HepG2 (cell line): ENCODE measurements around the gene NOXO1. TPM values are rescaled to one million over a fixed set of nuclear protein-coding genes. Genes with fewer than 3 reads are reported as not detected.

Source experiments
- CBFB ChIP-seq: sonication (generic); formaldehyde crosslinking; IDR thresholded peaks from 2 replicates; pipeline ENCODE4 v1.4.0; 2020; ENCODE audit warnings: missing genetic modification reagents
- HMGA1 ChIP-seq: sonication (generic); formaldehyde crosslinking; conservative IDR thresholded peaks from 2 replicates; pipeline ENCODE4 v1.4.0; 2020; ENCODE audit warnings: missing genetic modification reagents
- HOXD1 ChIP-seq: sonication (generic); formaldehyde crosslinking; IDR thresholded peaks from 2 replicates; pipeline ENCODE4 v1.5.0; 2020; ENCODE audit warnings: missing genetic modification reagents
- MTF1 ChIP-seq: sonication (generic); formaldehyde crosslinking; IDR thresholded peaks from 2 replicates; pipeline ENCODE4 v1.5.0; 2020; ENCODE audit warnings: missing genetic modification reagents
- MXD4 ChIP-seq: IDR thresholded peaks from 2 replicates; pipeline ENCODE4 v1.6.1; 2016; ENCODE audit warnings: mild to moderate bottlenecking, missing biosample characterization, missing genetic modification reagents
- MZF1 ChIP-seq: sonication (generic); formaldehyde crosslinking; IDR thresholded peaks from 2 replicates; pipeline ENCODE4 v1.8.1; 2023; ENCODE audit warnings: mild to moderate bottlenecking, missing genetic modification reagents, borderline replicate concordance
- PHF21A ChIP-seq: sonication (generic); formaldehyde crosslinking; IDR thresholded peaks from 2 replicates; pipeline ENCODE4 v1.5.0; 2020; ENCODE audit warnings: mild to moderate bottlenecking, missing genetic modification reagents
- SMAD1 ChIP-seq: sonication (generic); formaldehyde crosslinking; IDR thresholded peaks from 2 replicates; pipeline ENCODE4 v1.4.0; 2020; ENCODE audit warnings: missing genetic modification reagents, low read depth, mild to moderate bottlenecking, borderline replicate concordance
- YEATS4 ChIP-seq: sonication (generic); formaldehyde crosslinking; IDR thresholded peaks from 2 replicates; pipeline ENCODE4 v1.4.0; 2020; ENCODE audit warnings: missing genetic modification reagents, borderline replicate concordance
- ZNF20 ChIP-seq: sonication (generic); formaldehyde crosslinking; IDR thresholded peaks from 2 replicates; pipeline ENCODE4 v1.4.0; 2020; ENCODE audit warnings: mild to moderate bottlenecking, moderate library complexity, missing genetic modification reagents
- ZNF256 ChIP-seq: sonication (generic); formaldehyde crosslinking; conservative IDR thresholded peaks from 2 replicates; pipeline ENCODE4 v1.4.0; 2020; ENCODE audit warnings: missing genetic modification reagents
- ZNF550 ChIP-seq: sonication (generic); formaldehyde crosslinking; IDR thresholded peaks from 2 replicates; pipeline ENCODE4 v1.4.0; 2020; ENCODE audit warnings: mild to moderate bottlenecking, missing genetic modification reagents, borderline replicate concordance
- ZNF572 ChIP-seq: sonication (generic); formaldehyde crosslinking; IDR thresholded peaks from 2 replicates; pipeline ENCODE4 v1.5.1; 2020; ENCODE audit warnings: mild to moderate bottlenecking, missing genetic modification reagents
- ZNF782 ChIP-seq: sonication (generic); formaldehyde crosslinking; IDR thresholded peaks from 2 replicates; pipeline ENCODE4 v1.4.0; 2020; ENCODE audit warnings: missing genetic modification reagents, mild to moderate bottlenecking, borderline replicate concordance
- ZNF878 ChIP-seq: sonication (generic); formaldehyde crosslinking; IDR thresholded peaks from 2 replicates; pipeline ENCODE4 v1.8.1; 2023; ENCODE audit warnings: mild to moderate bottlenecking, missing genetic modification reagents, moderate library complexity
- polyA plus RNA-seq, 8 experiments: library from polyadenylated mRNA; depleted of rRNA in 3 of 8; stranded (reverse) in 7 of 8; unstranded in 1 of 8; fragments of >200 nt; fragmentation: Illumina TruSeq in 4 of 8; extraction: Trizol in 4 of 8; gene quantifications; 2 replicates each; pipeline versions ENCODE4 v1.2.1 to v1.2.3, GENCODE V29; 2011 to 2016; ENCODE audit warnings: low read depth in 4 of 8, missing spikeins in 1 of 8, mixed read lengths in 1 of 8; ENCODE audit not compliant: insufficient read depth in 1 of 8
- total RNA-seq, 5 experiments: library from RNA; depleted of rRNA; stranded (reverse); fragments of >200 nt; fragmentation: Illumina TruSeq; extraction: Trizol; gene quantifications; 2 replicates each; pipeline ENCODE4 v1.2.3, GENCODE V29; 2016; ENCODE audit warnings: low read depth in 1 of 5
- TF ChIP-seq, protein P1 (sequence below): sonication (generic); formaldehyde crosslinking; IDR thresholded peaks from 2 replicates; pipeline ENCODE4 v1.8.1; 2023; ENCODE audit warnings: missing genetic modification reagents, inconsistent platforms, borderline replicate concordance
- TF ChIP-seq, protein P2 (sequence below): sonication (generic); formaldehyde crosslinking; IDR thresholded peaks from 2 replicates; pipeline ENCODE4 v1.4.0; 2020; ENCODE audit warnings: mild to moderate bottlenecking, missing genetic modification reagents
- TF ChIP-seq, protein P3 (sequence below): sonication (generic); formaldehyde crosslinking; IDR thresholded peaks from 2 replicates; pipeline ENCODE4 v1.4.0; 2020; ENCODE audit warnings: missing genetic modification reagents, mild to moderate bottlenecking, borderline replicate concordance
- TF ChIP-seq, protein P4 (sequence below): sonication (generic); formaldehyde crosslinking; IDR thresholded peaks from 2 replicates; pipeline ENCODE4 v1.4.0; 2020; ENCODE audit warnings: low read depth, missing genetic modification reagents
- TF ChIP-seq, protein P5 (sequence below): sonication (generic); formaldehyde crosslinking; IDR thresholded peaks from 2 replicates; pipeline ENCODE4 v1.4.0; 2020; ENCODE audit warnings: missing genetic modification reagents, borderline replicate concordance

NOXO1 gene
- total and polyA plus RNA-seq, 2 of the 13 experiments (the other 11 are each of a cell fraction or from before 2014, with no cell fraction given) = 0.69 to 1.4 TPM

DNA sequence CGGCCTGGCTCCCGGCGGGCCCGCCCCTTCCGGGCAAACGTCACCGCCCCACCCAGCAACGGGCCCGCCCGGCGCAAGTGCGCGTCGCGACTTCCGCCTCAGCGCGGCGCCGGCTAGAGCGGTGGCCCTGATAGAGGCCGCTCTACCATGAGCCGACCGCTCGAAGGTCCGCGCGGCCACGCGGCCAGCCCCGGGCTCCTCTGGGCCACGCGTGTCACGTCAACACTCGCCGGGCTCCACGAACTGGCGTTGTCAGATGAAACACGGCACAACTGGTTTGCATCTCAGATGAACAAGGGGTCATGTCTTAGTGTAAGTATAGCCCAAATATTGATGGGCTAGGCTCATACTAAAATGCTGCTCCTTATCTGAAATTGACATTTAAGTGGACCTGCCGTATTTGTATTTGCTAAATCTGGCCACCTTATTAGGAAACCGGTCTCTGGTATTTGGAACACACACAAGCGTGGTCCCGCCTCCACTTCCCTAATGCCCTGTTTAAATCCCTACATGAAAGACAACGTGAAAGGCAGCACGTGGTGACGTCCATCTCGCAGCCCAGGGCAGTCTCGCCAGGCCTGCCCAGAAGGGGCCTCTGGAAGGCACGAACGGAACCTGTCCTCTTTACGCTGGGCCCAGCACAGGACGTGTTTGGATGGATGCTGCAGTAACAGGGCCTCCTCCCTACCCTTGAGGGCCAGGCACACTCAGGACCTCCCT lies 28.7 kb upstream of the NOXO1 start, which contains the start of gene ZNF598 (continued):
- TF ChIP-seq, protein P1, sequence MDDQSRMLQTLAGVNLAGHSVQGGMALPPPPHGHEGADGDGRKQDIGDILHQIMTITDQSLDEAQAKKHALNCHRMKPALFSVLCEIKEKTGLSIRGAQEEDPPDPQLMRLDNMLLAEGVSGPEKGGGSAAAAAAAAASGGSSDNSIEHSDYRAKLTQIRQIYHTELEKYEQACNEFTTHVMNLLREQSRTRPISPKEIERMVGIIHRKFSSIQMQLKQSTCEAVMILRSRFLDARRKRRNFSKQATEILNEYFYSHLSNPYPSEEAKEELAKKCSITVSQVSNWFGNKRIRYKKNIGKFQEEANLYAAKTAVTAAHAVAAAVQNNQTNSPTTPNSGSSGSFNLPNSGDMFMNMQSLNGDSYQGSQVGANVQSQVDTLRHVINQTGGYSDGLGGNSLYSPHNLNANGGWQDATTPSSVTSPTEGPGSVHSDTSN = no peak
- no peak for TF ChIP-seq SMAD1
- TF ChIP-seq, protein P2, sequence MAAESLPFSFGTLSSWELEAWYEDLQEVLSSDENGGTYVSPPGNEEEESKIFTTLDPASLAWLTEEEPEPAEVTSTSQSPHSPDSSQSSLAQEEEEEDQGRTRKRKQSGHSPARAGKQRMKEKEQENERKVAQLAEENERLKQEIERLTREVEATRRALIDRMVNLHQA (CRISPR knock-in tag) = no peak
- TF ChIP-seq ZNF572 (CRISPR knock-in tag) = no peak
- TF ChIP-seq, protein P3, sequence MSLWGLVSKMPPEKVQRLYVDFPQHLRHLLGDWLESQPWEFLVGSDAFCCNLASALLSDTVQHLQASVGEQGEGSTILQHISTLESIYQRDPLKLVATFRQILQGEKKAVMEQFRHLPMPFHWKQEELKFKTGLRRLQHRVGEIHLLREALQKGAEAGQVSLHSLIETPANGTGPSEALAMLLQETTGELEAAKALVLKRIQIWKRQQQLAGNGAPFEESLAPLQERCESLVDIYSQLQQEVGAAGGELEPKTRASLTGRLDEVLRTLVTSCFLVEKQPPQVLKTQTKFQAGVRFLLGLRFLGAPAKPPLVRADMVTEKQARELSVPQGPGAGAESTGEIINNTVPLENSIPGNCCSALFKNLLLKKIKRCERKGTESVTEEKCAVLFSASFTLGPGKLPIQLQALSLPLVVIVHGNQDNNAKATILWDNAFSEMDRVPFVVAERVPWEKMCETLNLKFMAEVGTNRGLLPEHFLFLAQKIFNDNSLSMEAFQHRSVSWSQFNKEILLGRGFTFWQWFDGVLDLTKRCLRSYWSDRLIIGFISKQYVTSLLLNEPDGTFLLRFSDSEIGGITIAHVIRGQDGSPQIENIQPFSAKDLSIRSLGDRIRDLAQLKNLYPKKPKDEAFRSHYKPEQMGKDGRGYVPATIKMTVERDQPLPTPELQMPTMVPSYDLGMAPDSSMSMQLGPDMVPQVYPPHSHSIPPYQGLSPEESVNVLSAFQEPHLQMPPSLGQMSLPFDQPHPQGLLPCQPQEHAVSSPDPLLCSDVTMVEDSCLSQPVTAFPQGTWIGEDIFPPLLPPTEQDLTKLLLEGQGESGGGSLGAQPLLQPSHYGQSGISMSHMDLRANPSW = no peak
- peak; percentile 53; the same call in 1 of the 2 replicates for TF ChIP-seq ZNF550 (CRISPR knock-in tag)
- TF ChIP-seq ZNF878 (CRISPR knock-in tag) = no peak
- TF ChIP-seq, protein P4, sequence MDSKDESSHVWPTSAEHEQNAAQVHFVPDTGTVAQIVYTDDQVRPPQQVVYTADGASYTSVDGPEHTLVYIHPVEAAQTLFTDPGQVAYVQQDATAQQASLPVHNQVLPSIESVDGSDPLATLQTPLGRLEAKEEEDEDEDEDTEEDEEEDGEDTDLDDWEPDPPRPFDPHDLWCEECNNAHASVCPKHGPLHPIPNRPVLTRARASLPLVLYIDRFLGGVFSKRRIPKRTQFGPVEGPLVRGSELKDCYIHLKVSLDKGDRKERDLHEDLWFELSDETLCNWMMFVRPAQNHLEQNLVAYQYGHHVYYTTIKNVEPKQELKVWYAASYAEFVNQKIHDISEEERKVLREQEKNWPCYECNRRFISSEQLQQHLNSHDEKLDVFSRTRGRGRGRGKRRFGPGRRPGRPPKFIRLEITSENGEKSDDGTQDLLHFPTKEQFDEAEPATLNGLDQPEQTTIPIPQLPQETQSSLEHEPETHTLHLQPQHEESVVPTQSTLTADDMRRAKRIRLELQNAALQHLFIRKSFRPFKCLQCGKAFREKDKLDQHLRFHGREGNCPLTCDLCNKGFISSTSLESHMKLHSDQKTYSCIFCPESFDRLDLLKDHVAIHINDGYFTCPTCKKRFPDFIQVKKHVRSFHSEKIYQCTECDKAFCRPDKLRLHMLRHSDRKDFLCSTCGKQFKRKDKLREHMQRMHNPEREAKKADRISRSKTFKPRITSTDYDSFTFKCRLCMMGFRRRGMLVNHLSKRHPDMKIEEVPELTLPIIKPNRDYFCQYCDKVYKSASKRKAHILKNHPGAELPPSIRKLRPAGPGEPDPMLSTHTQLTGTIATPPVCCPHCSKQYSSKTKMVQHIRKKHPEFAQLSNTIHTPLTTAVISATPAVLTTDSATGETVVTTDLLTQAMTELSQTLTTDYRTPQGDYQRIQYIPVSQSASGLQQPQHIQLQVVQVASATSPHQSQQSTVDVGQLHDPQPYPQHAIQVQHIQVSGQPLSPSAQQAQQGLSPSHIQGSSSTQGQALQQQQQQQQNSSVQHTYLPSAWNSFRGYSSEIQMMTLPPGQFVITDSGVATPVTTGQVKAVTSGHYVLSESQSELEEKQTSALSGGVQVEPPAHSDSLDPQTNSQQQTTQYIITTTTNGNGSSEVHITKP (CRISPR knock-in tag) = no peak
- TF ChIP-seq ZNF256 (CRISPR knock-in tag) = no peak
- TF ChIP-seq ZNF20 = 0 out of 2 replicates have a peak, but pooled peaks have one; percentile 60
- TF ChIP-seq MXD4 (CRISPR knock-in tag) = peak; percentile 74
- TF ChIP-seq MZF1 (CRISPR knock-in tag) = no peak
- peak; percentile 94 for TF ChIP-seq YEATS4 (CRISPR knock-in tag)
- TF ChIP-seq HMGA1 (CRISPR knock-in tag) = no peak
- no peak for TF ChIP-seq CBFB (CRISPR knock-in tag)
- TF ChIP-seq MTF1 = no peak
- TF ChIP-seq, protein P5, sequence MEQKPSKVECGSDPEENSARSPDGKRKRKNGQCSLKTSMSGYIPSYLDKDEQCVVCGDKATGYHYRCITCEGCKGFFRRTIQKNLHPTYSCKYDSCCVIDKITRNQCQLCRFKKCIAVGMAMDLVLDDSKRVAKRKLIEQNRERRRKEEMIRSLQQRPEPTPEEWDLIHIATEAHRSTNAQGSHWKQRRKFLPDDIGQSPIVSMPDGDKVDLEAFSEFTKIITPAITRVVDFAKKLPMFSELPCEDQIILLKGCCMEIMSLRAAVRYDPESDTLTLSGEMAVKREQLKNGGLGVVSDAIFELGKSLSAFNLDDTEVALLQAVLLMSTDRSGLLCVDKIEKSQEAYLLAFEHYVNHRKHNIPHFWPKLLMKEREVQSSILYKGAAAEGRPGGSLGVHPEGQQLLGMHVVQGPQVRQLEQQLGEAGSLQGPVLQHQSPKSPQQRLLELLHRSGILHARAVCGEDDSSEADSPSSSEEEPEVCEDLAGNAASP (CRISPR knock-in tag) = no peak
- no peak; the same call in 1 of the 2 replicates for TF ChIP-seq ZNF782 (CRISPR knock-in tag)
- TF ChIP-seq HOXD1 = no peak
- TF ChIP-seq PHF21A (CRISPR knock-in tag) = peak; percentile 55
